Fibroblast of lung (primary cell): ENCODE results near the gene ARFGAP2.

ENCODE experiments used
- EZH2 ChIP-seq: IDR thresholded peaks from 2 replicates; pipeline ENCODE4 v1.5.1; 2012; ENCODE audit warnings: low read length, control low read depth, mild to moderate bottlenecking; ENCODE audit errors: missing control alignments
- TF ChIP-seq, protein P1 (sequence below), 2 donors: IDR thresholded peaks in 1 of 2; conservative IDR thresholded peaks in 1 of 2; 1 replicate in 1 of 2; 2 replicates in 1 of 2; pipeline ENCODE4 v1.5.1; 2011 to 2012; ENCODE audit warnings: low read length in 2 of 2, control low read depth in 1 of 2, inconsistent platforms in 1 of 2, low read depth in 1 of 2, mild to moderate bottlenecking in 1 of 2

DNA sequence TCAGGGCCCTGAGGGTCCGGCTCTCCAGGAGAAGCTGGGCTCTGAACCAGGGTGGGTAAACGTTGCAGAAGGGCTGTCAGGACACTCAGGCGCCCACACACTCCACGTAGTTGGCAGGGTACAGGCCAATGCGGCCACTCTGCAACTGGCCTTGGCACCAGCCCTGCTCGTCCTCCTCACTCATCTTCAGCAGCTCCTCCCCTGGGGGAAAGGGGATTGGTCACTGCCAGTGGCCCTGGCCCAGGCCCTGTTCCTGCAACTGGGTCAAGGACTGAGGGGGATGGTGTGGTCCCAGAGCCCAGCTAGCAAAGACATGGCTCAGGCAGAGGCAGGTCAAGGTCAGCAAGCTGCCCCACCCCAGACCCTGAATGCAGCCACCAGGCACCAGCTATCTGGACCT lies 1.2 kb upstream of the ARFGAP2 start:
- TF ChIP-seq EZH2 = no peak
- TF ChIP-seq, protein P1, sequence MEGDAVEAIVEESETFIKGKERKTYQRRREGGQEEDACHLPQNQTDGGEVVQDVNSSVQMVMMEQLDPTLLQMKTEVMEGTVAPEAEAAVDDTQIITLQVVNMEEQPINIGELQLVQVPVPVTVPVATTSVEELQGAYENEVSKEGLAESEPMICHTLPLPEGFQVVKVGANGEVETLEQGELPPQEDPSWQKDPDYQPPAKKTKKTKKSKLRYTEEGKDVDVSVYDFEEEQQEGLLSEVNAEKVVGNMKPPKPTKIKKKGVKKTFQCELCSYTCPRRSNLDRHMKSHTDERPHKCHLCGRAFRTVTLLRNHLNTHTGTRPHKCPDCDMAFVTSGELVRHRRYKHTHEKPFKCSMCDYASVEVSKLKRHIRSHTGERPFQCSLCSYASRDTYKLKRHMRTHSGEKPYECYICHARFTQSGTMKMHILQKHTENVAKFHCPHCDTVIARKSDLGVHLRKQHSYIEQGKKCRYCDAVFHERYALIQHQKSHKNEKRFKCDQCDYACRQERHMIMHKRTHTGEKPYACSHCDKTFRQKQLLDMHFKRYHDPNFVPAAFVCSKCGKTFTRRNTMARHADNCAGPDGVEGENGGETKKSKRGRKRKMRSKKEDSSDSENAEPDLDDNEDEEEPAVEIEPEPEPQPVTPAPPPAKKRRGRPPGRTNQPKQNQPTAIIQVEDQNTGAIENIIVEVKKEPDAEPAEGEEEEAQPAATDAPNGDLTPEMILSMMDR (conservative IDR thresholded peaks at IDR 0.05 in 1 of 2, IDR thresholded peaks at IDR 0.05 in 1 of 2; ENCODE audit: low read depth in 1 of 2, low read length in 2 of 2) = no peak
